Measurements from ENCODE around the gene UGT1A10.

The UGT1A10 gene

GRCh38 chr2:233807215-233807865 is 171.1 kb downstream of the UGT1A10 start:
- DNase-seq (ENCODE audit: low spot score) = no peak
- peak; percentile 5 for TF ChIP-seq CTCF (IDR thresholded peaks at IDR 0.05; ENCODE audit: extremely low read depth, insufficient read depth, missing control alignments)
- in situ Hi-C loops (cut with MboI; ENCODE audit: low pct_unique_long_range_greater_than_20kb, low sequenced_read_pairs, unreplicated experiment) = no loop called here

- in situ Hi-C loops (cut with MboI; ENCODE audit: low pct_unique_long_range_greater_than_20kb, low sequenced_read_pairs, unreplicated experiment) = no loop called here
Measured at GRCh38 chr2:233807966-233808935, 172.0 kb downstream of the UGT1A10 start.

GRCh38 chr2:233810385-233810784 is 174.1 kb downstream of the UGT1A10 start:
- no peak for TF ChIP-seq CTCF (IDR thresholded peaks at IDR 0.05; ENCODE audit: extremely low read depth, insufficient read depth, missing control alignments)
- in situ Hi-C loops (cut with MboI; ENCODE audit: low pct_unique_long_range_greater_than_20kb, low sequenced_read_pairs, unreplicated experiment) = no loop called here
- no peak for DNase-seq (ENCODE audit: low spot score)

More at GRCh38 chr2:233807966-233808935, 172.0 kb downstream of the UGT1A10 start:
- no peak for TF ChIP-seq CTCF (IDR thresholded peaks at IDR 0.05; ENCODE audit: extremely low read depth, insufficient read depth, missing control alignments)
- DNase-seq (ENCODE audit: low spot score) = no peak

GRCh38 chr2:233811087-233811486 is 174.8 kb downstream of the UGT1A10 start:
- no peak for DNase-seq (ENCODE audit: low spot score)
- in situ Hi-C loops (cut with MboI; ENCODE audit: low pct_unique_long_range_greater_than_20kb, low sequenced_read_pairs, unreplicated experiment) = no loop called here

GRCh38 chr2:233811732-233812131 is 175.5 kb downstream of the UGT1A10 start:
- no peak for DNase-seq (ENCODE audit: low spot score)
- in situ Hi-C loops (cut with MboI; ENCODE audit: low pct_unique_long_range_greater_than_20kb, low sequenced_read_pairs, unreplicated experiment) = no loop called here

More at GRCh38 chr2:233811087-233811486, 174.8 kb downstream of the UGT1A10 start:
- TF ChIP-seq CTCF (IDR thresholded peaks at IDR 0.05; ENCODE audit: extremely low read depth, insufficient read depth, missing control alignments) = no peak

More at GRCh38 chr2:233811732-233812131, 175.5 kb downstream of the UGT1A10 start:
- no peak for TF ChIP-seq CTCF (IDR thresholded peaks at IDR 0.05; ENCODE audit: extremely low read depth, insufficient read depth, missing control alignments)

All from GM13977 (cell line).